GM12875 (cell line): ENCODE results near the gene OR8B8.

ENCODE experiments used
- H3K4me3 ChIP-seq: one replicate; pipeline ENCODE4 v1.5.1; 2011; ENCODE audit warnings: low read depth, low read length, control low read depth
- TF ChIP-seq, protein P1 (sequence below): IDR thresholded peaks from 2 replicates; pipeline ENCODE4 v1.5.1; 2011; ENCODE audit warnings: low read depth, mild to moderate bottlenecking, control low read depth, inconsistent platforms, low read length, moderate library complexity, borderline replicate concordance; ENCODE audit not compliant: insufficient read depth

OR8B8 gene

DNA sequence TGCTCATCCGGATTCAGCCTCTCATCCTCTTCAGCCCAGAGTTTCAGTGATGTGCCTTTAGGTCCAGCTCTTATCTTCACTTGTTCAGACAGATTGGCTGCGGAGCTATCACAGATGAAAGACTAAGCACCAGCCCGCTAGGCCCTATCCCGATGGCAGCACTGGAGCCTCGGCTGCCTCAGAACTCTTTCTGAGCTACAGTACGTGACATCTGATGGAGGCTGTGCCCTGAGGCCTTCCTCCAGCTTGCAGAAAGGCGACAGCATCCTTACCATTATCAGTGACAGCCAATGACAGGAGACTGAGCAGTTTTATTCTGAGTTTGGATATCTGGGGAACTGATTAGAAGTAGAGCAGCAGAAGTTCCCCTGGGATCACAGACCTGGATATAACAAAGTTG, 4.0 kb downstream of the OR8B8 start:
- TF ChIP-seq, protein P1, sequence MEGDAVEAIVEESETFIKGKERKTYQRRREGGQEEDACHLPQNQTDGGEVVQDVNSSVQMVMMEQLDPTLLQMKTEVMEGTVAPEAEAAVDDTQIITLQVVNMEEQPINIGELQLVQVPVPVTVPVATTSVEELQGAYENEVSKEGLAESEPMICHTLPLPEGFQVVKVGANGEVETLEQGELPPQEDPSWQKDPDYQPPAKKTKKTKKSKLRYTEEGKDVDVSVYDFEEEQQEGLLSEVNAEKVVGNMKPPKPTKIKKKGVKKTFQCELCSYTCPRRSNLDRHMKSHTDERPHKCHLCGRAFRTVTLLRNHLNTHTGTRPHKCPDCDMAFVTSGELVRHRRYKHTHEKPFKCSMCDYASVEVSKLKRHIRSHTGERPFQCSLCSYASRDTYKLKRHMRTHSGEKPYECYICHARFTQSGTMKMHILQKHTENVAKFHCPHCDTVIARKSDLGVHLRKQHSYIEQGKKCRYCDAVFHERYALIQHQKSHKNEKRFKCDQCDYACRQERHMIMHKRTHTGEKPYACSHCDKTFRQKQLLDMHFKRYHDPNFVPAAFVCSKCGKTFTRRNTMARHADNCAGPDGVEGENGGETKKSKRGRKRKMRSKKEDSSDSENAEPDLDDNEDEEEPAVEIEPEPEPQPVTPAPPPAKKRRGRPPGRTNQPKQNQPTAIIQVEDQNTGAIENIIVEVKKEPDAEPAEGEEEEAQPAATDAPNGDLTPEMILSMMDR = no peak
- H3K4me3 ChIP-seq = no peak overlapping the region

DNA sequence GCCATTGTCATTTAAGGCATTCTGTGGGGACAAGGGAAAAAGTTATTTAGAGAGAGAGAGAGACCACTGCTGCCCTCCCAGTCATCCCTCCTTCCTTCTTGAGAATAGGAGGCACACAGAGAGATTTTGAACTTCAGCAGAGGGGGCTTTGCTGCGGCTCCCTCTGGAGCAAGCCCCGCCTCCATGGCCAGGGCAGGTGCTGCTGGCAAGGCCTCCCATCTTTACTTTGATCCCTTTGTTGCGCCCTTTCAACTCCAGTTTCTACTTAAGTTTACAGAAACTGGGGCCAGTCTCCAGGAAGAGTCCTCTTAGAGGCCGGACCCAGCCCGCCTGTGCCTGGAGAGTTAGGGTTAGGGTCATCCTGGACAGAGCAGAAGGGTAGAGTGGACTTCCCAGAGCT, 4.4 kb downstream of the OR8B8 start:
- no peak overlapping the region for H3K4me3 ChIP-seq
- TF ChIP-seq, protein P1 = no peak

DNA sequence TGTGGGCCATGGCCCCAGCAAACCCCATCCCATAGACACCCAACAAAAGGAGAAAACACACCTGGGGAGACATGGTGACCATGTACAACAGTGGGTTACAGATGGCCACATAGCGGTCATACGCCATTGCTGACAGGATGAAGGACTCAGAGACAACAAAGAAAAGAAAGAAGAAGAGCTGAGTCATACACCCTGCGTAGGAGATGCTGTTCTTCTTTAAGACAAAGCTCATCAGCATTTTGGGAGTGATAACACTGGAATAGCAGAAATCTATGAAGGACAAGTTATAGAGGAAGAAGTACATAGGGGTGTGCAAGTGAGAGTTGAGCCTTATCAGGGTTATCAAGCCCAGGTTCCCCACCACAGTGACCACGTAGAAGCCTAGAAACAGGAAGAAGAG, 4.9 kb downstream of the OR8B8 start:
- TF ChIP-seq, protein P1 = no peak
- H3K4me3 ChIP-seq = no peak overlapping the region

DNA sequence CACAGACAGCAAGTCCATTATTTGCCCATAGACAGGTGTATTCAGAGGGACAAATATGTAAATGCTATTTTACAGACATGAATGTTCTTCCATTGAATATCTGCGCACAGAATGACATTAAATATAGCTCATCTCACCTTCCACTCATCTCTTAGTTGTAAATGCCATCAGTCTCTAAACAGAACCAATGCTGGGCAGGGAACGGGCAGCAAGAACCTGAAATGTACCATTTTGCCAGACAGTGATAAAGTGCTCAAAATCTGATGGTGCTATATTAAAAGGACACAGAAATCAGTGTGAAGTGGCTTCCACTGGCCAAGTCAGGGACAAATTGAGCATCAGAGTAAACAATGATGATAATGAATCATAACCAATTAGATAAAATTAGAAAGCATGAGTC, 10.8 kb downstream of the OR8B8 start:
- TF ChIP-seq, protein P1 = no peak
- H3K4me3 ChIP-seq = no peak overlapping the region

DNA sequence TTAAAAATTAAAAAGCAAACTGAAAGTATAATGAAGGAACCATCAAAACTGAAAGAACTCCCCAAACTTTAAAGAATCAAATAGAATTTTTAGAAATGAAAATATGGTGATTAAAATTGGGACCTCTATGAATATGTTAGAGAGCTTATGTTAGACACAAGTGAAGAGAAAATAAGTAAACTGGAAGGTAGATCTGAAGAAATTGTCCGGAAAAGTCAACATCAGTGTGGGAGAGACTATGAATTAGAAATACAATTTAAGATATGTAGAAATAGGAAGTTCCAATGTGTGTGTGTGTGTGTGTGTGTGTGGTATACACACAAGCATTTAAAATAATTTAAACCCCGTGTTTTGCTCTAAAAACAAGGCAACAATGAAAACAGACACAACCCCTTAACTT, 15.9 kb downstream of the OR8B8 start:
- TF ChIP-seq, protein P1 = no peak
- no peak overlapping the region for H3K4me3 ChIP-seq

DNA sequence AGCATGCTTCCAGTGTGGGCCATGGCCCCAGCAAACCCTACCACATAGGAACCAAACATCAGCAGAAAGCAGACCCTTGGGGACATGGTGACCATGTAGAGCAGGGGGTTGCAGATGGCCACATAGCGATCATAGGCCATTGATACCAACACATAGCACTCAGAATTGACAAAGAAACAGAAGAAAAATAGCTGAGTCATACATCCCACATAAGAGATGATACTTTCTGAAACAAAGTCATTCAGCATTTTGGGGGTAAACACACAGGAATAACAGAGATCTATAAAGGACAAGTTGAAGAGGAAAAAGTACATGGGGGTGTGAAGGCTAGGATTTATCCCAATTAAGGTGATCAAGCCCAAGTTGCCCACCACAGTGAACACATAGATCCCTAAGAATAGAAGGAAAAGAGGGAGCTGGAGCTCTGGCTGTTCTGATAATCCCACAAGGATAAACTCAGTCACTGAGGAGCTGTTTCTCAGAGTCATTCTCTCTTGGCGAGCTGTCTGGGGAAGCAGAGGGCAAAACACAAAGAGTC, 21.0 kb downstream of the OR8B8 start, which contains the start of gene OR8B4:
OR8B4 (minus strand) TSS at position 488 of the 538 bp plus-strand sequence; CDS start at position 488, 0 bp downstream.
- TF ChIP-seq, protein P1 = no peak
- no peak within 1 kb of the TSS for H3K4me3 ChIP-seq

DNA sequence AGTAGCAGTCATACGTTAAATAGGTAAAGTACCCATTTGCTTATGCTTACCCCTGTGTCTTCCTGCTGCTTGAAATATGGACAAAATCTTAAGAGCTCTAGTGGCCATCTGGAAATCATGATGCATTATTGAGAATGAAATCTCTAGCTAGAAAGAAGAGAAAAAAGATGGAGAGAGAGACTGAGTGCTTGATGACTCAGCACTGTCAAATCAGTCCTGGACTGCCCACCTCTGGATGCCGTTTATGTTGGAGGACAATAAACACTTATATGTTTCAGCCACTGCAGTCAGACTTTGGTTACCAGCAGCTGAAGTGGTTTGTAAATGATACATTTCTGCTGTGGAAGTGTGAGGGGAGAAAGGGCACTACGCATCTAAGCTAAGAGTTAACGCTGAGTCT, 24.5 kb downstream of the OR8B8 start:
- no peak overlapping the region for H3K4me3 ChIP-seq
- TF ChIP-seq, protein P1 = no peak
